ENCODE results near the gene KMT2A. TPM values are rescaled to one million over a fixed set of nuclear protein-coding genes. Genes with fewer than 3 reads are reported as not detected.

KMT2A gene
- total and polyA plus RNA-seq, 8 donors: 4.5 to 98.2 (median 25.9) TPM

DNA sequence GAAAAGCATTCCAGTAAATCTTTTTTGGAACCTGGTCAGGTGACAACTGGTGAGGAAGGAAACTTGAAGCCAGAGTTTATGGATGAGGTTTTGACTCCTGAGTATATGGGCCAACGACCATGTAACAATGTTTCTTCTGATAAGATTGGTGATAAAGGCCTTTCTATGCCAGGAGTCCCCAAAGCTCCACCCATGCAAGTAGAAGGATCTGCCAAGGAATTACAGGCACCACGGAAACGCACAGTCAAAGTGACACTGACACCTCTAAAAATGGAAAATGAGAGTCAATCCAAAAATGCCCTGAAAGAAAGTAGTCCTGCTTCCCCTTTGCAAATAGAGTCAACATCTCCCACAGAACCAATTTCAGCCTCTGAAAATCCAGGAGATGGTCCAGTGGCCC is 66.9 kb downstream of the KMT2A start:
- TF ChIP-seq, protein P1, sequence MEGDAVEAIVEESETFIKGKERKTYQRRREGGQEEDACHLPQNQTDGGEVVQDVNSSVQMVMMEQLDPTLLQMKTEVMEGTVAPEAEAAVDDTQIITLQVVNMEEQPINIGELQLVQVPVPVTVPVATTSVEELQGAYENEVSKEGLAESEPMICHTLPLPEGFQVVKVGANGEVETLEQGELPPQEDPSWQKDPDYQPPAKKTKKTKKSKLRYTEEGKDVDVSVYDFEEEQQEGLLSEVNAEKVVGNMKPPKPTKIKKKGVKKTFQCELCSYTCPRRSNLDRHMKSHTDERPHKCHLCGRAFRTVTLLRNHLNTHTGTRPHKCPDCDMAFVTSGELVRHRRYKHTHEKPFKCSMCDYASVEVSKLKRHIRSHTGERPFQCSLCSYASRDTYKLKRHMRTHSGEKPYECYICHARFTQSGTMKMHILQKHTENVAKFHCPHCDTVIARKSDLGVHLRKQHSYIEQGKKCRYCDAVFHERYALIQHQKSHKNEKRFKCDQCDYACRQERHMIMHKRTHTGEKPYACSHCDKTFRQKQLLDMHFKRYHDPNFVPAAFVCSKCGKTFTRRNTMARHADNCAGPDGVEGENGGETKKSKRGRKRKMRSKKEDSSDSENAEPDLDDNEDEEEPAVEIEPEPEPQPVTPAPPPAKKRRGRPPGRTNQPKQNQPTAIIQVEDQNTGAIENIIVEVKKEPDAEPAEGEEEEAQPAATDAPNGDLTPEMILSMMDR (IDR thresholded peaks at IDR 0.05): no peak
- TF ChIP-seq POLR2A (IDR thresholded peaks at IDR 0.05) (no peak), EP300 (IDR thresholded peaks at IDR 0.05) (no peak), POLR2AphosphoS5 (IDR thresholded peaks at IDR 0.05) (no peak)
- Histone ChIP-seq H3K27me3 (no peaks in the 10 kb centered on the region), H3K27ac (no peak overlapping the region), H3K9me3 (no peaks in the 10 kb centered on the region), H3K36me3 (peaks cover 86 to 100% (median 100%) of the 10 kb centered on the region in 4 donors), H3K4me1 (no peaks in the 10 kb centered on the region), H3K4me3 (no peak overlapping the region)
- no peak for DNase-seq
- WGBS, 5 donors: 27 to 44% (median 35%) methylated on average over 3 of the region's 3 CpGs
- intact Hi-C loops (cut with DNase I; ENCODE audit: low total_unique reads): no loop called here

DNA sequence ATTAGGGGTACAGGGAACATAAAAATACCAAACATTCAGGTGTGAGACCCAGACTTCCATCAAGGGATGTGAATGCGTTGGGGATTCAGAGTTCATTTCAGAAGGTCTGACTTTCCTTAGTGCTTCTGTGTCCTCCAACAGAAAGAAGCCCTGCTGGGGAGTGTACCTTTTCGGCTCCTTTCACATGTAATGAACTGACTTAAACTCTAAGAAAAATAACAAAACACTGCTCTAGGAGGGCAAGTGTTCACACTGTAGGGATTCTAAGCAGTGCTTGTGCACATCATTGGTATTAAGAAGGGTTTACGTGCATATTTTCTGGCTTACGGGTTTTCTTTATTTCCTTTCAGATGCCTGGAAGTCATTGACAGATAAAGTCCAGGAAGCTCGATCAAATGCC is 75.3 kb downstream of the KMT2A start:
- DNase-seq: no peak
- 85 to 92% (median 88%) methylated on average over 5 of the region's 5 CpGs for WGBS, 5 donors
- intact Hi-C loops (cut with DNase I; ENCODE audit: low total_unique reads): no loop called here
- TF ChIP-seq POLR2A (IDR thresholded peaks at IDR 0.05) (no peak), EP300 (IDR thresholded peaks at IDR 0.05) (no peak), POLR2AphosphoS5 (IDR thresholded peaks at IDR 0.05) (no peak)
- TF ChIP-seq, protein P1 (IDR thresholded peaks at IDR 0.05): no peak
- H3K9me3 ChIP-seq: no peaks in the 10 kb centered on the region
- H3K4me3 ChIP-seq: no peak overlapping the region
- peaks cover 68 to 100% (median 100%) of the 10 kb centered on the region in 4 donors for H3K36me3 ChIP-seq
- no peaks in the 10 kb centered on the region for H3K4me1 ChIP-seq
- no peaks in the 10 kb centered on the region for H3K27me3 ChIP-seq
- no peak overlapping the region for H3K27ac ChIP-seq

DNA sequence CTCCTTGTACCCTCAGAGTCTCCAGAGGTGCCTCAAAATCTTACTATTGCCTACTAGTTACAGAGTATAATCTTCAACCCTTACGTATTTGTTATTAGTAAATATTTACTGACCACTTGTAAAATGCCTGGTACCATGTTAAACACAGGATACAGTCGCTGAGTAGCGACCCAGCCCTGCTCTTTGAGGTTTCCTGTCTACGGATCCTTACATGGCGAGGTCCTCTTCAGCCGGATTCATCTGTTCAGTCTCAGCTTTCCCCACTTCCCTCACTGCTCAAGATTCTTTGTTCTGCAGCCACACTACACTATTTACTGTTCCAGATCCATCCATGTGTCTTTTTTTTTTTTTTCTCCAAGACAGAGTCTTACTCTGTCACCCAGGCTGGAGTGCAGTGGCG is 77.8 kb downstream of the KMT2A start:
- Histone ChIP-seq H3K9me3 (no peaks in the 10 kb centered on the region), H3K36me3 (peaks cover 63 to 100% (median 99%) of the 10 kb centered on the region in 4 donors), H3K27me3 (no peaks in the 10 kb centered on the region), H3K4me3 (no peak overlapping the region), H3K4me1 (no peaks in the 10 kb centered on the region), H3K27ac (no peak overlapping the region)
- DNase-seq: no peak
- WGBS, 5 donors: 56 to 71% (median 61%) methylated on average over 7 of the region's 7 CpGs
- no peak for TF ChIP-seq POLR2AphosphoS5 (IDR thresholded peaks at IDR 0.05)
- TF ChIP-seq POLR2A (IDR thresholded peaks at IDR 0.05): no peak
- no peak for TF ChIP-seq EP300 (IDR thresholded peaks at IDR 0.05)
- TF ChIP-seq, protein P1 (IDR thresholded peaks at IDR 0.05): no peak
- intact Hi-C loops (cut with DNase I; ENCODE audit: low total_unique reads): no loop called here

DNA sequence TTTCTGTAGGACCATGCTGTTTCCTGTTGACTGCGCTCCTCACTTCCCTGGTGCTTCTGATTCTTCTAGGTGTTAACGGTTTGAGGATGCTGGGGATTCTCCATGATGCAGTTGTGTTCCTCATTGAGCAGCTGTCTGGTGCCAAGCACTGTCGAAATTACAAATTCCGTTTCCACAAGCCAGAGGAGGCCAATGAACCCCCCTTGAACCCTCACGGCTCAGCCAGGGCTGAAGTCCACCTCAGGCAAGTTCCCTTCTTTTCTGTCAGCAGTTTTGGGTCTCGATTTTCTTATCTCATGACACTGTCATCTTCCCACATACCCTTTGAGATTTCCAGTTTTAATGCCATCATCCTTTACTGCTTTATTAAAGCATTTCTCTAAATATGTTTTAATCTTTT is 83.3 kb downstream of the KMT2A start:
- no peak for DNase-seq
- 85 to 89% (median 88%) methylated on average over 6 of the region's 6 CpGs for WGBS, 5 donors
- intact Hi-C loops (cut with DNase I; ENCODE audit: low total_unique reads): no loop called here
- H3K36me3 ChIP-seq: peaks cover 53 to 100% (median 99%) of the 10 kb centered on the region in 4 donors
- no peaks in the 10 kb centered on the region for H3K27me3 ChIP-seq
- peaks cover 0 to 8% (median 0%) of the 10 kb centered on the region in 4 donors for H3K4me1 ChIP-seq
- no peak overlapping the region for H3K27ac ChIP-seq
- no peak for TF ChIP-seq EP300 (IDR thresholded peaks at IDR 0.05)
- TF ChIP-seq POLR2AphosphoS5 (IDR thresholded peaks at IDR 0.05): no peak
- TF ChIP-seq POLR2A (IDR thresholded peaks at IDR 0.05): no peak
- TF ChIP-seq, protein P1 (IDR thresholded peaks at IDR 0.05): no peak
- no peaks in the 10 kb centered on the region for H3K9me3 ChIP-seq
- H3K4me3 ChIP-seq: no peak overlapping the region
